Measurements from ENCODE around the gene AIG1. TPM values are rescaled to one million over a fixed set of nuclear protein-coding genes. Genes with fewer than 3 reads are reported as not detected.

The AIG1 gene
- total RNA-seq, 1 donor, result 70.9 TPM

GRCh38 chr6:143169440-143169839 is 108.8 kb downstream of the AIG1 start:
- no peak for DNase-seq (ENCODE audit: insufficient read length, low spot score, missing footprints)
- Histone ChIP-seq H3K9me3 (ENCODE audit: low read depth, low read length) (no peaks in the 10 kb centered on the region), H2AFZ (ENCODE audit: low read length) (no peak overlapping the region), H3K79me2 (ENCODE audit: insufficient read depth, low read length) (no peaks in the 10 kb centered on the region), H3K27me3 (ENCODE audit: insufficient read depth, low read length) (no peaks in the 10 kb centered on the region), H3K36me3 (ENCODE audit: insufficient read depth, low read length) (peaks cover 6% of the 10 kb centered on the region), H3K4me1 (ENCODE audit: insufficient read depth, low read length) (peaks cover 4% of the 10 kb centered on the region), H4K20me1 (ENCODE audit: insufficient read depth, low read length) (no peaks in the 10 kb centered on the region), H3K27ac (ENCODE audit: low read depth, low read length) (no peak overlapping the region), H3K4me3 (ENCODE audit: insufficient read depth, low read length) (no peak overlapping the region), H3K4me2 (ENCODE audit: insufficient read depth, low read length) (no peak overlapping the region)
- TF ChIP-seq CTCF (IDR thresholded peaks at IDR 0.05; ENCODE audit: extremely low read depth, low read depth, low read length), result no peak

- Histone ChIP-seq H3K4me3 (ENCODE audit: insufficient read depth, low read length) (no peak overlapping the region), H3K79me2 (ENCODE audit: insufficient read depth, low read length) (peaks cover 21% of the 10 kb centered on the region), H2AFZ (ENCODE audit: low read length) (no peak overlapping the region), H3K4me1 (ENCODE audit: insufficient read depth, low read length) (peaks cover 17% of the 10 kb centered on the region), H4K20me1 (ENCODE audit: insufficient read depth, low read length) (no peaks in the 10 kb centered on the region), H3K9me3 (ENCODE audit: low read depth, low read length) (no peaks in the 10 kb centered on the region), H3K36me3 (ENCODE audit: insufficient read depth, low read length) (no peaks in the 10 kb centered on the region), H3K27ac (ENCODE audit: low read depth, low read length) (no peak overlapping the region), H3K4me2 (ENCODE audit: insufficient read depth, low read length) (no peak overlapping the region), H3K27me3 (ENCODE audit: insufficient read depth, low read length) (no peaks in the 10 kb centered on the region)
- DNase-seq (ENCODE audit: insufficient read length, low spot score, missing footprints), result no peak
- no peak for TF ChIP-seq CTCF (IDR thresholded peaks at IDR 0.05; ENCODE audit: extremely low read depth, low read depth, low read length)
Observed at GRCh38 chr6:143174516-143174915, 113.8 kb downstream of the AIG1 start.

DNA sequence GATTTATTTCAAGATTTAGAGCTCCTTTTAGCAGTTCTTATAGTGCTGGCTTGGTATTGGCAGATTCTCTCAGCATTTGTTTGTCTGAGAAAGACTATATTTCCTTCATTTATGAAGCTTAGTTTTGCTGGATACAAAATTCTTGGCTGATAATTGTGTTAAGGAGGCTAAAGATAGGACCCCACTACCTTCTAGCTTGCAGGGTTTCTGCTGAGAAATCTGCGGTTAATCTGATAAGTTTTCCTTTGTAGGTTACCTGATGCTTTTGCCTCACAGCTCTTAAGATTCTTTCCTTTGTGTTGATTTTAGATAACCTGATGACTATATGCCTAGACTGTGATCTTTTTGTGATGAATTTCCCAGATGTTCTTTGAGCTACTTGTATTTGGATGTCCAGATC is 114.3 kb downstream of the AIG1 start:
- Histone ChIP-seq H3K36me3 (ENCODE audit: insufficient read depth, low read length) (no peaks in the 10 kb centered on the region), H3K27me3 (ENCODE audit: insufficient read depth, low read length) (no peaks in the 10 kb centered on the region), H3K4me1 (ENCODE audit: insufficient read depth, low read length) (peaks cover 17% of the 10 kb centered on the region), H3K4me2 (ENCODE audit: insufficient read depth, low read length) (no peak overlapping the region), H2AFZ (ENCODE audit: low read length) (no peak overlapping the region), H3K27ac (ENCODE audit: low read depth, low read length) (no peak overlapping the region), H3K4me3 (ENCODE audit: insufficient read depth, low read length) (no peak overlapping the region), H3K79me2 (ENCODE audit: insufficient read depth, low read length) (peaks cover 21% of the 10 kb centered on the region), H3K9me3 (ENCODE audit: low read depth, low read length) (no peaks in the 10 kb centered on the region), H4K20me1 (ENCODE audit: insufficient read depth, low read length) (no peaks in the 10 kb centered on the region)
- TF ChIP-seq CTCF (IDR thresholded peaks at IDR 0.05; ENCODE audit: extremely low read depth, low read depth, low read length), result no peak
- DNase-seq (ENCODE audit: insufficient read length, low spot score, missing footprints), result no peak

GRCh38 chr6:143176090-143177021 is 115.7 kb downstream of the AIG1 start:
- Histone ChIP-seq H3K4me1 (ENCODE audit: insufficient read depth, low read length) (peaks cover 24% of the 10 kb centered on the region), H3K79me2 (ENCODE audit: insufficient read depth, low read length) (peaks cover 21% of the 10 kb centered on the region), H4K20me1 (ENCODE audit: insufficient read depth, low read length) (no peaks in the 10 kb centered on the region), H3K4me3 (ENCODE audit: insufficient read depth, low read length) (peak overlapping the region; percentile 17), H3K4me2 (ENCODE audit: insufficient read depth, low read length) (peak overlapping the region; percentile 55), H3K27ac (ENCODE audit: low read depth, low read length) (peak overlapping the region; percentile 72), H3K36me3 (ENCODE audit: insufficient read depth, low read length) (no peaks in the 10 kb centered on the region), H3K9me3 (ENCODE audit: low read depth, low read length) (no peaks in the 10 kb centered on the region), H3K27me3 (ENCODE audit: insufficient read depth, low read length) (no peaks in the 10 kb centered on the region), H2AFZ (ENCODE audit: low read length) (no peak overlapping the region)
- TF ChIP-seq CTCF (IDR thresholded peaks at IDR 0.05; ENCODE audit: extremely low read depth, low read depth, low read length), result peak; percentile 17
- DNase-seq (ENCODE audit: insufficient read length, low spot score, missing footprints), result no peak
